ENCODE data around the gene SYTL2. TPM values are rescaled to one million over a fixed set of nuclear protein-coding genes. Genes with fewer than 3 reads are reported as not detected.

The SYTL2 gene
- total and polyA plus RNA-seq, 4 donors, result 2.6 to 27.4 (median 4.4) TPM

- peak; percentile 46 to 48 for TF ChIP-seq HNF4A (conservative IDR thresholded peaks at IDR 0.05)
- TF ChIP-seq MAX (IDR thresholded peaks at IDR 0.05), result peak; percentile 46
- no peak for TF ChIP-seq FOXA2 (IDR thresholded peaks at IDR 0.05)
- peak; percentile 99 for TF ChIP-seq YY1 (IDR thresholded peaks at IDR 0.05)
- peak; percentile 95 to 98 for TF ChIP-seq EGR1 (IDR thresholded peaks at IDR 0.05; ENCODE audit: low read depth in 2 of 2)
- TF ChIP-seq, protein P1, sequence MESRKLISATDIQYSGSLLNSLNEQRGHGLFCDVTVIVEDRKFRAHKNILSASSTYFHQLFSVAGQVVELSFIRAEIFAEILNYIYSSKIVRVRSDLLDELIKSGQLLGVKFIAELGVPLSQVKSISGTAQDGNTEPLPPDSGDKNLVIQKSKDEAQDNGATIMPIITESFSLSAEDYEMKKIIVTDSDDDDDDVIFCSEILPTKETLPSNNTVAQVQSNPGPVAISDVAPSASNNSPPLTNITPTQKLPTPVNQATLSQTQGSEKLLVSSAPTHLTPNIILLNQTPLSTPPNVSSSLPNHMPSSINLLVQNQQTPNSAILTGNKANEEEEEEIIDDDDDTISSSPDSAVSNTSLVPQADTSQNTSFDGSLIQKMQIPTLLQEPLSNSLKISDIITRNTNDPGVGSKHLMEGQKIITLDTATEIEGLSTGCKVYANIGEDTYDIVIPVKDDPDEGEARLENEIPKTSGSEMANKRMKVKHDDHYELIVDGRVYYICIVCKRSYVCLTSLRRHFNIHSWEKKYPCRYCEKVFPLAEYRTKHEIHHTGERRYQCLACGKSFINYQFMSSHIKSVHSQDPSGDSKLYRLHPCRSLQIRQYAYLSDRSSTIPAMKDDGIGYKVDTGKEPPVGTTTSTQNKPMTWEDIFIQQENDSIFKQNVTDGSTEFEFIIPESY (IDR thresholded peaks at IDR 0.05), result peak; percentile 83
- peak; percentile 83 for TF ChIP-seq TAF1 (conservative IDR thresholded peaks at IDR 0.05)
- TF ChIP-seq REST (IDR thresholded peaks at IDR 0.05), result peak; percentile 47
- TF ChIP-seq FOXA1 (IDR thresholded peaks at IDR 0.05), result no peak
- TF ChIP-seq HNF4G (IDR thresholded peaks at IDR 0.05), result peak; percentile 11
- no peak for TF ChIP-seq JUND (IDR thresholded peaks at IDR 0.05)
- peak; percentile 66 for TF ChIP-seq SP1 (IDR thresholded peaks at IDR 0.05)
- TF ChIP-seq RAD21 (IDR thresholded peaks at IDR 0.05), result peak in 1 of 2 donors; percentile 51
- TF ChIP-seq RXRA (IDR thresholded peaks at IDR 0.05), result peak; percentile 50 to 60
- TF ChIP-seq, protein P2, sequence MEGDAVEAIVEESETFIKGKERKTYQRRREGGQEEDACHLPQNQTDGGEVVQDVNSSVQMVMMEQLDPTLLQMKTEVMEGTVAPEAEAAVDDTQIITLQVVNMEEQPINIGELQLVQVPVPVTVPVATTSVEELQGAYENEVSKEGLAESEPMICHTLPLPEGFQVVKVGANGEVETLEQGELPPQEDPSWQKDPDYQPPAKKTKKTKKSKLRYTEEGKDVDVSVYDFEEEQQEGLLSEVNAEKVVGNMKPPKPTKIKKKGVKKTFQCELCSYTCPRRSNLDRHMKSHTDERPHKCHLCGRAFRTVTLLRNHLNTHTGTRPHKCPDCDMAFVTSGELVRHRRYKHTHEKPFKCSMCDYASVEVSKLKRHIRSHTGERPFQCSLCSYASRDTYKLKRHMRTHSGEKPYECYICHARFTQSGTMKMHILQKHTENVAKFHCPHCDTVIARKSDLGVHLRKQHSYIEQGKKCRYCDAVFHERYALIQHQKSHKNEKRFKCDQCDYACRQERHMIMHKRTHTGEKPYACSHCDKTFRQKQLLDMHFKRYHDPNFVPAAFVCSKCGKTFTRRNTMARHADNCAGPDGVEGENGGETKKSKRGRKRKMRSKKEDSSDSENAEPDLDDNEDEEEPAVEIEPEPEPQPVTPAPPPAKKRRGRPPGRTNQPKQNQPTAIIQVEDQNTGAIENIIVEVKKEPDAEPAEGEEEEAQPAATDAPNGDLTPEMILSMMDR (IDR thresholded peaks at IDR 0.05; ENCODE audit: low read depth, low read length, missing input control), result no peak
- TF ChIP-seq GABPA (IDR thresholded peaks at IDR 0.05 in 1 of 2, conservative IDR thresholded peaks at IDR 0.05 in 1 of 2), result peak in 1 of 2 donors; percentile 88
- peak; percentile 17 for TF ChIP-seq NR2F2 (IDR thresholded peaks at IDR 0.05)
- TF ChIP-seq, protein P3, sequence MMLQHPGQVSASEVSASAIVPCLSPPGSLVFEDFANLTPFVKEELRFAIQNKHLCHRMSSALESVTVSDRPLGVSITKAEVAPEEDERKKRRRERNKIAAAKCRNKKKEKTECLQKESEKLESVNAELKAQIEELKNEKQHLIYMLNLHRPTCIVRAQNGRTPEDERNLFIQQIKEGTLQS (IDR thresholded peaks at IDR 0.05), result peak; percentile 15
- H3K27ac ChIP-seq (ENCODE audit: low read depth in 1 of 2, low read length in 2 of 2), result peak within 1 kb of the TSS; percentile 64 to 83
- DNase-seq (ENCODE audit: low spot score), result peak; percentile 90
- H3K36me3 ChIP-seq (ENCODE audit: control insufficient read depth in 4 of 4, insufficient read depth in 3 of 4, low read depth in 1 of 4, low read length in 3 of 4), result peaks cover 0 to 9% (median 0%) of the 10 kb centered on the region in 4 donors
- peak within 1 kb of the TSS; percentile 85 to 96 for H3K9ac ChIP-seq (ENCODE audit: low read depth in 1 of 2, low read length in 2 of 2)
- H3K4me1 ChIP-seq (ENCODE audit: control insufficient read depth in 4 of 4, insufficient read depth in 4 of 4, low read length in 3 of 4), result peaks cover 7 to 18% (median 10%) of the 10 kb centered on the region in 4 donors
- WGBS, result under 1% methylated on average over 33 of the region's 33 CpGs
- H3K4me3 ChIP-seq (ENCODE audit: low read depth in 1 of 3, low read length in 3 of 3), result peak within 1 kb of the TSS; percentile 62 to 90 (median 90)
- no peaks in the 10 kb centered on the region for H3K9me3 ChIP-seq (ENCODE audit: control insufficient read depth in 4 of 4, low read length in 3 of 4)
- peaks cover 0 to 4% (median 0%) of the 10 kb centered on the region in 4 donors for H3K27me3 ChIP-seq (ENCODE audit: control insufficient read depth in 4 of 4, insufficient read depth in 4 of 4, low read length in 3 of 4)
Observed at GRCh38 chr11:85647604-85648299, 163.2 kb downstream of the SYTL2 start, which contains the start of gene TMEM126A. TSS of gene TMEM126A (plus strand) at chr11:85647967. CDS start at chr11:85650256, 2,289 bp downstream.

Measured in liver (tissue), 9 donors.